Liver (tissue), 9 donors: ENCODE measurements around the gene LTBP2. TPM values are rescaled to one million over a fixed set of nuclear protein-coding genes. Genes with fewer than 3 reads are reported as not detected.

Experiments
- DNase-seq: peaks from one replicate; pipeline ENCODE4 v3.0.0-alpha.2; 2017; ENCODE audit warnings: low spot score
- H3K27ac ChIP-seq, 2 donors: one replicate each; pipeline ENCODE4 v1.7.0; 2013; ENCODE audit warnings: inconsistent platforms in 2 of 2, low read length in 2 of 2, control low read depth in 1 of 2, low read depth in 1 of 2, mild to moderate bottlenecking in 1 of 2
- H3K27me3 ChIP-seq, 4 donors: one replicate each; pipeline versions ENCODE4 v1.6.1 to v1.7.0; 2013; ENCODE audit warnings: low read length in 3 of 4, inconsistent platforms in 1 of 4, mild to moderate bottlenecking in 1 of 4, moderate library complexity in 1 of 4; ENCODE audit not compliant: control insufficient read depth in 4 of 4, insufficient read depth in 4 of 4
- H3K36me3 ChIP-seq, 4 donors: one replicate each; pipeline versions ENCODE4 v1.6.1 to v1.7.0; 2013; ENCODE audit warnings: low read length in 3 of 4, mild to moderate bottlenecking in 3 of 4, low read depth in 1 of 4, moderate library complexity in 1 of 4; ENCODE audit not compliant: control insufficient read depth in 4 of 4, insufficient read depth in 3 of 4
- H3K4me1 ChIP-seq, 4 donors: one replicate each; pipeline versions ENCODE4 v1.6.1 to v1.7.0; 2013; ENCODE audit warnings: low read length in 3 of 4, mild to moderate bottlenecking in 3 of 4, moderate library complexity in 1 of 4; ENCODE audit not compliant: control insufficient read depth in 4 of 4, insufficient read depth in 4 of 4
- H3K4me3 ChIP-seq, 3 donors: one replicate each; pipeline versions ENCODE4 v1.6.1 to v1.7.0; 2013; ENCODE audit warnings: low read length in 3 of 3, control low read depth in 1 of 3, low read depth in 1 of 3, mild to moderate bottlenecking in 1 of 3
- H3K9ac ChIP-seq, 2 donors: one replicate each; pipeline ENCODE4 v1.7.0; 2013; ENCODE audit warnings: low read length in 2 of 2, mild to moderate bottlenecking in 2 of 2, moderate library complexity in 2 of 2, control low read depth in 1 of 2, low read depth in 1 of 2
- H3K9me3 ChIP-seq, 4 donors: one replicate each; pipeline versions ENCODE4 v1.6.1 to v1.7.0; 2013; ENCODE audit warnings: low read length in 3 of 4; ENCODE audit not compliant: control insufficient read depth in 4 of 4
- EGR1 ChIP-seq, 2 donors: IDR thresholded peaks; 2 replicates each; pipeline ENCODE4 v1.6.1; 2016 to 2018; ENCODE audit warnings: antibody characterized with exemption in 2 of 2, low read depth in 2 of 2
- FOXA1 ChIP-seq: IDR thresholded peaks from 2 replicates; pipeline ENCODE4 v1.6.1; 2016; ENCODE audit warnings: antibody characterized with exemption
- FOXA2 ChIP-seq: IDR thresholded peaks from 2 replicates; pipeline ENCODE4 v1.6.1; 2016; ENCODE audit warnings: antibody characterized with exemption
- GABPA ChIP-seq, 2 donors: IDR thresholded peaks in 1 of 2; conservative IDR thresholded peaks in 1 of 2; 2 replicates each; pipeline ENCODE4 v1.6.1; 2016; ENCODE audit warnings: antibody characterized with exemption in 2 of 2, mild to moderate bottlenecking in 1 of 2, moderate library complexity in 1 of 2
- HNF4A ChIP-seq, 2 donors: conservative IDR thresholded peaks; 2 replicates each; pipeline ENCODE4 v1.6.1; 2016; ENCODE audit warnings: antibody characterized with exemption in 2 of 2, mild to moderate bottlenecking in 2 of 2
- HNF4G ChIP-seq: IDR thresholded peaks from 2 replicates; pipeline ENCODE4 v1.6.1; 2016; ENCODE audit warnings: antibody characterized with exemption
- JUND ChIP-seq, 2 donors: IDR thresholded peaks; 2 replicates each; pipeline ENCODE4 v1.6.1; 2016; ENCODE audit warnings: antibody characterized with exemption in 2 of 2
- MAX ChIP-seq: IDR thresholded peaks from 2 replicates; pipeline ENCODE4 v1.6.1; 2016; ENCODE audit warnings: antibody characterized with exemption
- NR2F2 ChIP-seq: IDR thresholded peaks from 2 replicates; pipeline ENCODE4 v1.6.1; 2016; ENCODE audit warnings: antibody characterized with exemption
- RAD21 ChIP-seq, 2 donors: IDR thresholded peaks; 2 replicates each; pipeline ENCODE4 v1.6.1; 2016; ENCODE audit warnings: antibody characterized with exemption in 2 of 2, mild to moderate bottlenecking in 2 of 2
- REST ChIP-seq: IDR thresholded peaks from 2 replicates; pipeline ENCODE4 v1.6.1; 2016; ENCODE audit warnings: antibody characterized with exemption, mild to moderate bottlenecking
- RXRA ChIP-seq, 2 donors: IDR thresholded peaks; 2 replicates each; pipeline ENCODE4 v1.6.1; 2017 to 2018; ENCODE audit warnings: antibody characterized with exemption in 2 of 2, mild to moderate bottlenecking in 1 of 2
- SP1 ChIP-seq: IDR thresholded peaks from 2 replicates; pipeline ENCODE4 v1.6.1; 2018; ENCODE audit warnings: antibody characterized with exemption, mild to moderate bottlenecking
- TAF1 ChIP-seq: conservative IDR thresholded peaks from 2 replicates; pipeline ENCODE4 v1.6.1; 2016; ENCODE audit warnings: antibody characterized with exemption, mild to moderate bottlenecking
- YY1 ChIP-seq: IDR thresholded peaks from 2 replicates; pipeline ENCODE4 v1.6.1; 2016; ENCODE audit warnings: antibody characterized with exemption, mild to moderate bottlenecking
- ZBTB33 ChIP-seq: IDR thresholded peaks from 2 replicates; pipeline ENCODE4 v1.6.1; 2016; ENCODE audit warnings: antibody characterized with exemption
- WGBS: extraction: QIAGEN DNeasy Blood & Tissue Kit; methylation state at CpG from one replicate; pipeline ENCODE4 v1.1.7; 2013; 5-methylcytosine and 5-hydroxymethylcytosine counted together
- polyA plus RNA-seq, 2 donors: library from polyadenylated mRNA; stranded (reverse) in 1 of 2; unstranded in 1 of 2; fragments of 200-250 nt in 1 of 2; fragments of >200 nt in 1 of 2; fragmentation: Nextera tagmentation in 1 of 2; extraction: Ambion mirVana in 1 of 2; gene quantifications; one replicate each; pipeline versions ENCODE4 v1.2.1 to v1.2.3, GENCODE V29; 2013 to 2015
- total RNA-seq, 2 donors: library from RNA; depleted of rRNA; stranded (reverse); fragments of >200 nt; gene quantifications; one replicate each; pipeline ENCODE4 v1.2.3, GENCODE V29; 2014
- TF ChIP-seq, protein P1 (sequence below): fragments of 150-350 bp; IDR thresholded peaks from 2 replicates; pipeline ENCODE4 v1.5.1; 2017; ENCODE audit warnings: improper control_type of control experiment, low read depth, low read length; ENCODE audit not compliant: missing input control
- TF ChIP-seq, protein P2 (sequence below): IDR thresholded peaks from 2 replicates; pipeline ENCODE4 v1.6.1; 2016; ENCODE audit warnings: antibody characterized with exemption
- donor health status: healthy.
- donor health status: healthy.
- donor health status: healthy.
- donor health status: healthy.
- donor health status: healthy.

The LTBP2 gene
- total and polyA plus RNA-seq, 4 donors: 0.24 to 1.3 (median 0.89) TPM

- TF ChIP-seq, protein P1, sequence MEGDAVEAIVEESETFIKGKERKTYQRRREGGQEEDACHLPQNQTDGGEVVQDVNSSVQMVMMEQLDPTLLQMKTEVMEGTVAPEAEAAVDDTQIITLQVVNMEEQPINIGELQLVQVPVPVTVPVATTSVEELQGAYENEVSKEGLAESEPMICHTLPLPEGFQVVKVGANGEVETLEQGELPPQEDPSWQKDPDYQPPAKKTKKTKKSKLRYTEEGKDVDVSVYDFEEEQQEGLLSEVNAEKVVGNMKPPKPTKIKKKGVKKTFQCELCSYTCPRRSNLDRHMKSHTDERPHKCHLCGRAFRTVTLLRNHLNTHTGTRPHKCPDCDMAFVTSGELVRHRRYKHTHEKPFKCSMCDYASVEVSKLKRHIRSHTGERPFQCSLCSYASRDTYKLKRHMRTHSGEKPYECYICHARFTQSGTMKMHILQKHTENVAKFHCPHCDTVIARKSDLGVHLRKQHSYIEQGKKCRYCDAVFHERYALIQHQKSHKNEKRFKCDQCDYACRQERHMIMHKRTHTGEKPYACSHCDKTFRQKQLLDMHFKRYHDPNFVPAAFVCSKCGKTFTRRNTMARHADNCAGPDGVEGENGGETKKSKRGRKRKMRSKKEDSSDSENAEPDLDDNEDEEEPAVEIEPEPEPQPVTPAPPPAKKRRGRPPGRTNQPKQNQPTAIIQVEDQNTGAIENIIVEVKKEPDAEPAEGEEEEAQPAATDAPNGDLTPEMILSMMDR: no peak
- TF ChIP-seq, protein P2, sequence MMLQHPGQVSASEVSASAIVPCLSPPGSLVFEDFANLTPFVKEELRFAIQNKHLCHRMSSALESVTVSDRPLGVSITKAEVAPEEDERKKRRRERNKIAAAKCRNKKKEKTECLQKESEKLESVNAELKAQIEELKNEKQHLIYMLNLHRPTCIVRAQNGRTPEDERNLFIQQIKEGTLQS: no peak
- no peak for TF ChIP-seq FOXA2
- no peak for TF ChIP-seq ZBTB33
- no peak for TF ChIP-seq HNF4G
- no peak for TF ChIP-seq YY1
- no peak for TF ChIP-seq TAF1
- no peak for TF ChIP-seq MAX
- TF ChIP-seq NR2F2: no peak
- no peak for TF ChIP-seq JUND (IDR thresholded peaks at IDR 0.05)
- no peak for TF ChIP-seq EGR1 (IDR thresholded peaks at IDR 0.05; ENCODE audit: low read depth in 2 of 2)
- TF ChIP-seq SP1: no peak
- no peak for TF ChIP-seq RAD21 (IDR thresholded peaks at IDR 0.05)
- TF ChIP-seq FOXA1: no peak
- Histone ChIP-seq H3K36me3 (no peaks in the 10 kb centered on the region), H3K4me1 (no peaks in the 10 kb centered on the region), H3K4me3 (no peak overlapping the region), H3K27me3 (peaks cover 0 to 2% (median 0%) of the 10 kb centered on the region in 4 donors), H3K9me3 (no peaks in the 10 kb centered on the region), H3K27ac (no peak overlapping the region), H3K9ac (no peak overlapping the region)
- DNase-seq: no peak
- 82% methylated on average over 7 of the region's 7 CpGs for WGBS
Observed at GRCh38 chr14:74648601-74649000, 36.6 kb upstream of the LTBP2 start.

- no peak overlapping the region for H3K27ac ChIP-seq
- 50% methylated on average over 7 of the region's 7 CpGs for WGBS
- H3K36me3 ChIP-seq: no peaks in the 10 kb centered on the region
- TF ChIP-seq YY1 (no peak), FOXA1 (no peak), HNF4G (no peak), ZBTB33 (no peak), HNF4A (conservative IDR thresholded peaks at IDR 0.05) (no peak), REST (no peak), EGR1 (IDR thresholded peaks at IDR 0.05; ENCODE audit: low read depth in 2 of 2) (no peak), JUND (IDR thresholded peaks at IDR 0.05) (no peak), FOXA2 (no peak), GABPA (IDR thresholded peaks at IDR 0.05 in 1 of 2, conservative IDR thresholded peaks at IDR 0.05 in 1 of 2) (no peak), TAF1 (no peak), RXRA (IDR thresholded peaks at IDR 0.05) (no peak)
- TF ChIP-seq, protein P2: no peak
- TF ChIP-seq, protein P1: no peak
- H3K9ac ChIP-seq: no peak overlapping the region
- H3K4me3 ChIP-seq: no peak overlapping the region
- H3K4me1 ChIP-seq: no peaks in the 10 kb centered on the region
- H3K27me3 ChIP-seq: peaks cover 0 to 2% (median 0%) of the 10 kb centered on the region in 4 donors
- DNase-seq: no peak
- H3K9me3 ChIP-seq: no peaks in the 10 kb centered on the region
Observed at GRCh38 chr14:74647678-74648461, 35.8 kb upstream of the LTBP2 start.
